ENCODE data around the gene EMCN. TPM values are rescaled to one million over a fixed set of nuclear protein-coding genes. Genes with fewer than 3 reads are reported as not detected.

The EMCN gene
- total RNA-seq, 1 experiment from 2014 or later: not detected

- no peaks in the 10 kb centered on the region for H4K20me1 ChIP-seq (ENCODE audit: insufficient read depth)
- TF ChIP-seq SRF (IDR thresholded peaks at IDR 0.05; ENCODE audit: low read depth) (no peak), ZNF274 (IDR thresholded peaks at IDR 0.05; ENCODE audit: low read depth, low read length) (no peak), MAX (IDR thresholded peaks at IDR 0.05) (no peak), ELF1 (IDR thresholded peaks at IDR 0.05; ENCODE audit: borderline replicate concordance, low read depth) (no peak), SIN3A (IDR thresholded peaks at IDR 0.05; ENCODE audit: low read depth) (no peak), ZBTB33 (IDR thresholded peaks at IDR 0.05; ENCODE audit: extremely low read depth, insufficient replicate concordance, low read length) (no peak), CBX3 (IDR thresholded peaks at IDR 0.05; ENCODE audit: low read depth) (no peak), SP1 (IDR thresholded peaks at IDR 0.05; ENCODE audit: low read depth) (no peak), POLR2A (IDR thresholded peaks at IDR 0.05; ENCODE audit: borderline replicate concordance, extremely low read depth, insufficient read depth, insufficient read length) (no peak), FOSL1 (IDR thresholded peaks at IDR 0.05; ENCODE audit: low read depth) (no peak), CTCF (IDR thresholded peaks at IDR 0.05 in 2 of 3, conservative IDR thresholded peaks at IDR 0.05 in 1 of 3; ENCODE audit: borderline replicate concordance in 1 of 3, insufficient read depth in 1 of 3, low read depth in 2 of 3, low read length in 2 of 3) (no peak)
- CTCF ChIA-PET: no interaction called here
- no peak overlapping the region for H3K4me3 ChIP-seq (replicated peaks in 1 of 2; ENCODE audit: low read depth in 1 of 2, low read length in 2 of 2)
- H3K79me2 ChIP-seq (ENCODE audit: insufficient read depth, low read length): no peaks in the 10 kb centered on the region
- H3K36me3 ChIP-seq (ENCODE audit: control insufficient read depth in 1 of 2, insufficient read depth in 2 of 2, low read length in 2 of 2): no peaks in the 10 kb centered on the region
- no TSS peak for BruUV-seq (replicated peaks)
- POLR2A ChIA-PET: no interaction called here
- ATAC-seq (no peak), DNase-seq (ENCODE audit: low read depth, low spot score) (no peak)
- H3K9ac ChIP-seq (ENCODE audit: low read length): no peak overlapping the region
- RAD21 ChIA-PET (ENCODE audit: low non-redundant PET in 1 of 2, low total read pairs in 2 of 2, uncharacterized antibody in 2 of 2, unreplicated experiment in 2 of 2): no interaction called here
- intact Hi-C loops (cut with micrococcal nuclease): loop anchor here (10.0 kb wide), 1 partner anchor 296 kb away; no protein-coding TSS in a partner anchor
- H3K9me3 ChIP-seq (ENCODE audit: control insufficient read depth in 1 of 2, insufficient read depth in 1 of 2, low read depth in 1 of 2, low read length in 2 of 2): no peaks in the 10 kb centered on the region
- H3K4me1 ChIP-seq (ENCODE audit: control insufficient read depth in 1 of 2, insufficient read depth in 2 of 2, low read length in 2 of 2): no peaks in the 10 kb centered on the region
- no peaks in the 10 kb centered on the region for H3K27me3 ChIP-seq (ENCODE audit: insufficient read depth, low read length)
- no peak overlapping the region for H3K4me2 ChIP-seq (ENCODE audit: low read length)
- H2AFZ ChIP-seq (ENCODE audit: low read depth, low read length, poor library complexity, severe bottlenecking): no peak overlapping the region
- no peaks in the 10 kb centered on the region for H3K9me2 ChIP-seq (ENCODE audit: insufficient read depth)
- H3K27ac ChIP-seq (ENCODE audit: low read depth, low read length): no peak overlapping the region
Measured at GRCh38 chr4:100391086-100391485, 126.7 kb downstream of the EMCN start.

Measured in HCT116 (cell line).